BJ (cell line): ENCODE measurements around the gene ZHX3. TPM values are rescaled to one million over a fixed set of nuclear protein-coding genes. Genes with fewer than 3 reads are reported as not detected.

Source experiments
- CTCF ChIA-PET: fragments of 350-600 bp; formaldehyde crosslinking; extraction: SDS; loops from one replicate; lab custom pipeline; 2021; ENCODE audit warnings: antibody characterized with exemption, inconsistent platforms; lab: Yijun Ruan, JAX
- POLR2A ChIA-PET: fragments of 300-600 bp; sonication (Branson Sonifier 250); formaldehyde crosslinking; extraction: SDS; loops from one replicate; lab custom pipeline; 2021; ENCODE audit warnings: antibody characterized with exemption; lab: Charles Lee
- DNase-seq: peaks from one replicate; pipeline ENCODE4 v3.0.0-alpha.2; 2011; ENCODE audit warnings: low read depth
- H3K27me3 ChIP-seq: 2 replicates; pipeline ENCODE4 v1.6.0; 2011; ENCODE audit warnings: low read length; ENCODE audit not compliant: control insufficient read depth, insufficient read depth
- H3K36me3 ChIP-seq: 2 replicates; pipeline ENCODE4 v1.5.1; 2011; ENCODE audit warnings: low read length; ENCODE audit not compliant: control insufficient read depth, insufficient read depth
- H3K4me3 ChIP-seq: 2 replicates; pipeline ENCODE4 v1.5.1; 2011; ENCODE audit warnings: low read depth, mild to moderate bottlenecking, control low read depth, low read length
- CTCF ChIP-seq: IDR thresholded peaks from 2 replicates; pipeline ENCODE4 v1.5.1; 2011; ENCODE audit warnings: low read depth, mild to moderate bottlenecking, control low read depth, inconsistent platforms, low read length, moderate library complexity; ENCODE audit not compliant: insufficient read depth
- polyA plus RNA-seq: library from polyadenylated mRNA; depleted of rRNA; stranded (reverse); fragments of >200 nt; gene quantifications from 2 replicates; pipeline ENCODE4 v1.2.3, GENCODE V29; 2011

Gene ZHX3
- polyA plus RNA-seq, 1 experiment, result 23.9 TPM

- CTCF ChIA-PET, result no interaction called here
- H3K27me3 ChIP-seq, result no peaks in the 10 kb centered on the region
- POLR2A ChIA-PET, result no interaction called here
- no peaks in the 10 kb centered on the region for H3K36me3 ChIP-seq
- no peak for DNase-seq
- H3K4me3 ChIP-seq, result no peak overlapping the region
- TF ChIP-seq CTCF, result no peak
These were observed 30.2 kb downstream of the ZHX3 start for GRCh38 chr20:41287327-41287726.

- POLR2A ChIA-PET, result no interaction called here
- CTCF ChIA-PET, result no interaction called here
These were observed 31.2 kb downstream of the ZHX3 start for GRCh38 chr20:41286240-41286851.

GRCh38 chr20:41279546-41280225 is 37.8 kb downstream of the ZHX3 start:
- ChIA-PET POLR2A (interaction anchor here (0.7 kb wide), 1 partner anchor 20 kb away, joined by 4 read pairs; no protein-coding TSS in a partner anchor), CTCF (interaction anchor here (1.2 kb wide), 1 partner anchor 8 kb away, joined by 4 read pairs; no protein-coding TSS in a partner anchor)
- Histone ChIP-seq H3K36me3 (no peaks in the 10 kb centered on the region), H3K4me3 (no peak overlapping the region), H3K27me3 (no peaks in the 10 kb centered on the region)
- no peak for DNase-seq
- TF ChIP-seq CTCF, result no peak

More at GRCh38 chr20:41286240-41286851, 31.2 kb downstream of the ZHX3 start:
- H3K4me3 ChIP-seq, result no peak overlapping the region
- H3K27me3 ChIP-seq, result no peaks in the 10 kb centered on the region
- TF ChIP-seq CTCF, result no peak
- H3K36me3 ChIP-seq, result no peaks in the 10 kb centered on the region
- DNase-seq, result no peak

GRCh38 chr20:41278936-41279335 is 38.6 kb downstream of the ZHX3 start:
- CTCF ChIA-PET, result no interaction called here

More at GRCh38 chr20:41278936-41279335, 38.6 kb downstream of the ZHX3 start:
- no peak for DNase-seq
- POLR2A ChIA-PET, result interaction anchor here (0.7 kb wide), 1 partner anchor 19 kb away, joined by 4 read pairs; no protein-coding TSS in a partner anchor
- H3K36me3 ChIP-seq, result no peaks in the 10 kb centered on the region
- H3K27me3 ChIP-seq, result no peaks in the 10 kb centered on the region
- H3K4me3 ChIP-seq, result no peak overlapping the region
- no peak for TF ChIP-seq CTCF
